Spinal cord (tissue), 10 donors: ENCODE results near the gene CFAP44. TPM values are rescaled to one million over a fixed set of nuclear protein-coding genes. Genes with fewer than 3 reads are reported as not detected.
"Not testable (repeated sequence)": the region's sequence is repeated elsewhere in the genome, so short reads cannot be mapped to it uniquely, and the experiment has no call there.

ENCODE experiments used
- DNase-seq, 6 donors: peaks; one replicate each; pipeline versions ENCODE4 v3.0.0 to v3.0.0-alpha.2; 2013 to 2015; ENCODE audit warnings: low spot score in 6 of 6, low read depth in 4 of 6
- H3K27ac ChIP-seq: one replicate; pipeline ENCODE4 v1.5.1; 2013; ENCODE audit warnings: low read depth, low read length, control low read depth
- H3K27me3 ChIP-seq: one replicate; pipeline ENCODE4 v1.6.1; 2013; ENCODE audit warnings: low read length; ENCODE audit not compliant: control insufficient read depth, insufficient read depth
- H3K36me3 ChIP-seq: one replicate; pipeline ENCODE4 v1.6.1; 2013; ENCODE audit warnings: low read length; ENCODE audit not compliant: control insufficient read depth, insufficient read depth
- H3K4me1 ChIP-seq: one replicate; pipeline ENCODE4 v1.6.1; 2013; ENCODE audit warnings: low read length; ENCODE audit not compliant: control insufficient read depth, insufficient read depth
- H3K4me3 ChIP-seq: one replicate; pipeline ENCODE4 v1.5.1; 2013; ENCODE audit warnings: low read depth, low read length, control low read depth
- H3K9me3 ChIP-seq: one replicate; pipeline ENCODE4 v1.6.1; 2013; ENCODE audit warnings: low read length; ENCODE audit not compliant: control insufficient read depth, insufficient read depth
- WGBS: methylation state at CpG from one replicate; pipeline ENCODE4 v1.1.5; 2013; ENCODE audit warnings: missing lambda C conversion rate; ENCODE audit not compliant: insufficient coverage; 5-methylcytosine and 5-hydroxymethylcytosine counted together
- long read RNA-seq, 4 donors: transcript quantifications; one replicate each; lab custom pipeline, GENCODE V29; 2026
- polyA plus RNA-seq, 2 donors: library from polyadenylated mRNA; unstranded; fragments of 120-200 nt; gene quantifications; one replicate each; pipeline ENCODE4 v1.2.1, GENCODE V29; 2013; ENCODE audit not compliant: insufficient read length in 2 of 2
- total RNA-seq, 2 donors: library from RNA; depleted of rRNA in 1 of 2; stranded (reverse); fragments of 120-200 nt in 1 of 2; fragments of >200 nt in 1 of 2; gene quantifications; one replicate each; pipeline versions ENCODE4 v1.2.3 to v1.2.4, GENCODE V29; 2013 to 2014
- donor health status: healthy.

CFAP44 gene, protein sequence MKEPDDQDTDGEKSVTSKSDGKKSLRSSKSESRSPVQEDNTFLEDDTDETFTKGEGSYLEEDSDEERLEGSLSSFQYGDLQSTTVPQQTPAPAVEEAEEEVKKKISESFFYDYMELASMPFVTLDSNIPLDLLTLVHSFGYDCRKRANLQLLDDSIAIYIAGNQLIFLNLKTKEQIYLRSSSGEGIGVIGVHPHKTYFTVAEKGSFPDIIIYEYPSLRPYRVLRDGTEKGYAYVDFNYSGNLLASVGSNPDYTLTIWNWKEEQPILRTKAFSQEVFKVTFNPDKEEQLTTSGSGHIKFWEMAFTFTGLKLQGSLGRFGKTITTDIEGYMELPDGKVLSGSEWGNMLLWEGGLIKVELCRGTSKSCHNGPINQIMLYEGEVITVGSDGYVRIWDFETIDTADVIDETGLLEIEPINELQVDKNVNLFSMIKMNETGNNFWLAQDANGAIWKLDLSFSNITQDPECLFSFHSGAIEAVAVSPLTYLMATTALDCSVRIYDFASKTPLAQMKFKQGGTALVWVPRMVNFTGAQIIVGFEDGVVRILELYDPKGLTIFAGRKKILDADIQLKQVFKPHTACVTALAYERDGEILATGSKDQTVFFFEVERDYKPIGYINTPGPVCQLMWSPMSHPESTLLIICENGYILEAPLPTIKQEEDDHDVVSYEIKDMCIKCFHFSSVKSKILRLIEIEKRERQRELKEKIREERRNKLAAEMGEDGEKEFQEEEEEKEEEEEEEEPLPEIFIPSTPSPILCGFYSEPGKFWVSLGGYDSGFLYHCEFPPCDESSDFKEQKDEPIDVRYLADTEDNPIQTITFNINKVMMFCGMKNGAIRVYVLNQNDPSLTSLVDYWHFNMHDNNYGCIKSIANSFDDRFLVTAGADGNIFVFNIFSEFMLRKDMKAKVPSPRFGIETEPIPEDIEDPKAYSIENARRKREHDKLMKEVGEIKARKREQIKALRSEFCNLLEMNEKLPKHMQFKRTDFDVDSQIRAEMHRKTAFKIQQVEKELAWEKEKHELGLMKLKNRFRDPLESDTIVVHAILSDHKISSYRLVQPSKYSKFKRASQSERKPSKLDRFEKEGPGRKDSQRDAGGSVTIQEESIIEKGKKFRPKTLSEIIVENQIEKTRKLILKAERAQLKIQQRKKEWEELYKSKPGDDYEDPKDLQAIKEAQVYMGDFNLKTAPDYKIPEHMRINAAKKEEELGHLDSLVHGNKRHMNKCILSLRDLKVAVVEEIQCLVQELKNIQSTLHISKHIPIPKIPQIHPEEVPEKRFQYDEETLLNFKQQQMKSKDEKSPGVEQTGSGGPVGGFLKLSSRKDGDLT (N-terminal part only)
- 10 to 100 TPM; 23.9 to 33.1 TPM for total RNA-seq
- polyA plus RNA-seq = 10 to 100 TPM; 20.0 to 22.2 TPM
- long read RNA-seq, donor 1 = 0 reads
- long read RNA-seq, donor 2, partial matches to known transcripts = 19 of 19 reads
- long read RNA-seq, donor 2, other reads (novel, unspliced or antisense) = 0 of 19 reads
- long read RNA-seq, donor 3 = 0 reads
- long read RNA-seq, donor 4, partial matches to known transcripts = 0 of 1 reads
- long read RNA-seq, donor 4, other reads (novel, unspliced or antisense) = 0 of 1 reads

DNA sequence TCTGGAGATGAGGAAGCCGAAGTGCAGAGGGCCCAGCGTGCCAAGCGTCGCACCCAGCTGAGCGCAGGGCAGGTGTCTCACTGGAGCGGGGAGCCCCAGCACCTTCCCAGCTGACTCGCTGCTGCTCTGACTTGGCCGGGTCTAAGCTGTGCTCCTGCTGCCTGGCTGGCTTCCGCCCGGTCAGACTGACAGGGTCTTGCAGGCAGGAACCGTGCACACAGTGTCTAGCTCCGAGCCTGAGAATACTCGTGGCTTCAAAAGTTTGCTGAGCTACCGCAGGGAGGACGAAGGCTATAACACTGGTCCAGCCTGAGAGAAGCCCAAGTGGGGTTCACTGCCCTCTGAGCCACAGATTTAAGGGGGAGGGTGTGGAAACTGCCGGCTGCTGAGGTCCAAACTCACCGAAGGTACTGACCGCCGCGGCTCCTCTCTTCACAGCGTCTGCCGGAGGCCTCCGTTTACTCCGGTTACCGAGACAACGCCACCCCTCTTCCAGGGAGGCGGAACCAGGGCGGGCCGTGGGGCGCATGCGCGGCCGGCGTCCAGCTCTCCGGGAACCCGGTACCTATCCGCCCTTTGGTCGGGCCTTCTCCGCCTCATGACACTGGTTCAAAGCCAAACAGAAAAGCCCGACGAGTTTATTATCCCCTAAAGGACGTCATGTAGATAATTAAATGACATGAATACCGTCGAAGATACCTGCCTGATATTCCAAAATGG is at the start of gene CFAP44:
Gene CFAP44 (minus strand): TSS at position 443 of the 720 bp plus-strand sequence. CDS start 7,829 bp downstream, outside the sequence.
- Histone ChIP-seq H3K4me3 (peak within 1 kb of the TSS; percentile 44), H3K36me3 (no peaks in the 10 kb centered on the region), H3K9me3 (no peaks in the 10 kb centered on the region), H3K27ac (no peak within 1 kb of the TSS), H3K4me1 (peaks cover 6% of the 10 kb centered on the region), H3K27me3 (no peaks in the 10 kb centered on the region)
- WGBS = 21% methylated on average over 41 of the region's 44 CpGs
- peak; percentile 57 to 95 (median 70) for DNase-seq

DNA sequence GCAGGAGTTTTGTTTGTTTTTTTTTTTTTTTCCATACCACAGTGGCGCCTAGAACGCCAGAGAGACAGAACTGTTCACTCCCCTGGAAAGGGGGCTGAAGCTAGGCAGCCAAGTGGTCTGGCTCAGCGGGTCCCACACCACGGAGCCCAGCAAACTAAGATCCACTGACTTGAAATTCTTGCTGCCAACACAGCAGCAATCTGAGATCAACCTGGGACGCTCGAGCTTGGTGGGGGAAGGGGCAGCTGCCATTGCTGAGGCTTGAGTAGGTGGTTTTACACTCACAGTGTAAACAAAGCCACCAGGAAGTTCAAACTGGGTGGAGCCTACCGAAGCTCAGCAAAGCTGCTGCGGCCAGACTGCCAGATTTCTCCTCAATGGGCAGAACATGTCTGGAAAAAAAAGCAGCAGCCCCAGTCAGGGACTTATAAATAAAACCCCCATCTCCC is 43.9 kb upstream of the CFAP44 start:
- Histone ChIP-seq H3K9me3 (no peaks in the 10 kb centered on the region), H3K27me3 (no peaks in the 10 kb centered on the region), H3K36me3 (peaks cover 4% of the 10 kb centered on the region), H3K4me1 (no peaks in the 10 kb centered on the region), H3K27ac (no peak overlapping the region), H3K4me3 (no peak overlapping the region)
- WGBS = 90% methylated on average over 7 of the region's 8 CpGs
- no peak for DNase-seq

DNA sequence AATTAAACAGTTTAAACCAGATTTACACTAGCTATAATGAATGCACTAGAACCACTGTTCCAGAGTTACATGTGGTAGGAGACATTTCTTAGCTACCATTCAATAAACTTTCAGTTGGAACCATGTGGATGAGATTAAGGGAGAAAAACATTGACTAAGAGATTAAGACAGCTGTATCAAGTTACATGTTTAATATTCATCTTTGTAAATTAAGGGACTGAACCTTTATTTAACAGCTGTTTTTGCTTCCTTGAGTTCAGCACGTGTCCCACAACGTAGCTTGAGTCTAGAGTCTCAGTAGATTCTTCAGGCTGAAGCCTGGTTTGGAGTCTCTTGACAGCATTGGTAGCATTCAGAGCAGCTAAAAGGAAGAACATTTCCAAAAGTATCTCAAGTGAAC is 27.2 kb upstream of the CFAP44 start:
- DNase-seq = no peak
- no peaks in the 10 kb centered on the region for H3K4me1 ChIP-seq
- H3K27me3 ChIP-seq = no peaks in the 10 kb centered on the region
- H3K27ac ChIP-seq = no peak overlapping the region
- H3K4me3 ChIP-seq = no peak overlapping the region
- 60% methylated on average over 1 of the region's 2 CpGs for WGBS
- H3K36me3 ChIP-seq = peaks cover 8% of the 10 kb centered on the region
- no peaks in the 10 kb centered on the region for H3K9me3 ChIP-seq

DNA sequence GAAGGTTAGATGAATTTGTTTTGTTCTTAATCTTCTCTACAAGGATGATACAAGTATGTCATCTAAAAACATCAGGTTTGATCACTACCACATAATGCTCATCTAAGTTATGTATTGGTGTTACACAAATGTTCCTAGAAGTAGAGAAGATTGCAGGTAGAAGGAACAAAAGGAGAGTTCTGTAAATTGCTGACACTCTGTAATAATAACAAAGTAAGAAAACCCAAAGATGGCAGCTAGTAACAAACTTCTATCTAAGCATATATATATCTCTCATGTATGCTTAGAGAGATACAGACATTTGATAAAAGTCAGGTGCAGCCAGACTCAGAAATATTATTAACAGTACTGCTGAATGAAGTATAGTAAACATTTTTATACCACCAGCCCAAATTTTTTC is 20.2 kb upstream of the CFAP44 start:
- no peak overlapping the region for H3K4me3 ChIP-seq
- peaks cover 22% of the 10 kb centered on the region for H3K36me3 ChIP-seq
- DNase-seq = no peak
- H3K27ac ChIP-seq = no peak overlapping the region
- no peaks in the 10 kb centered on the region for H3K27me3 ChIP-seq
- H3K9me3 ChIP-seq = no peaks in the 10 kb centered on the region
- H3K4me1 ChIP-seq = no peaks in the 10 kb centered on the region

DNA sequence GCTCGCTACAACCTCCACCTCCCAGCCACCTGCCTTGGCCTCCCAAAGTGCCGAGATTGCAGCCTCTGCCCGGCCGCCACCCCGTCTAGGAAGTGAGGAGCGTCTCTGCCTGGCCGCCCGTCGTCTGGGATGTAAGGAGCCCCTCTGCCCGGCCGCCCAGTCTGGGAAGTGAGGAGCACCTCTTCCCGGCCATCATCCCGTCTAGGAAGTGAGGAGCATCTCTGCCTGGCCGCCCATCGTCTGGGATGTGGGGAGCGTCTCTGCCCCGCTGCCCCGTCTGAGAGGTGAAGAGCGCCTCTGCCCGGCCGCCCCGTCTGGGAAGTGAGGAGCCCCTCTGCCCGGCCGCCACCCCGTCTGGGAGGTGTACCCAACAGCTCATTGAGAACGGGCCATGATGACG is 17.3 kb upstream of the CFAP44 start:
- H3K9me3 ChIP-seq, H3K27ac ChIP-seq, H3K4me3 ChIP-seq, H3K4me1 ChIP-seq, H3K27me3 ChIP-seq, DNase-seq: not testable (repeated sequence)
- WGBS = 97% methylated on average over 10 of the region's 27 CpGs
- H3K36me3 ChIP-seq = peaks cover 14% of the 10 kb centered on the region

DNA sequence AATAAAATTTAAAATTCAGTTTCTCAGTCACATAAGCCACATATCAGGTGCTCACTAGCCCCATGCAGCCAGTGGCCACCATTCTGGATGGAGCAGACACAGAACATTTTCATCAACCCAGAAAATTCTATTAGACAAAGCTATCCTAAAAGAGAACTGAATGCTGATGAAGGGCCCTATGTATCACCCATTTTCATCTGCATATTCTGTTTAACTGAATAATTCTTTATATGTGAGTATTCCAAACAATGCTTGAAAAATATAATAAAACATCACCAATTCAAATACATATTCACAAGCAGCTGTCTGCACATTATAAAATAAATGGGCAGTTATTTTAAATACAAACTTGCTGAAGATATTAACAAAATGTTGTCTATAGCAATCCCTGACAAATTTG is 14.2 kb upstream of the CFAP44 start:
- H3K27ac ChIP-seq = no peak overlapping the region
- H3K27me3 ChIP-seq = no peaks in the 10 kb centered on the region
- H3K9me3 ChIP-seq = no peaks in the 10 kb centered on the region
- H3K4me1 ChIP-seq = no peaks in the 10 kb centered on the region
- DNase-seq = no peak
- no peak overlapping the region for H3K4me3 ChIP-seq
- H3K36me3 ChIP-seq = peaks cover 17% of the 10 kb centered on the region

DNA sequence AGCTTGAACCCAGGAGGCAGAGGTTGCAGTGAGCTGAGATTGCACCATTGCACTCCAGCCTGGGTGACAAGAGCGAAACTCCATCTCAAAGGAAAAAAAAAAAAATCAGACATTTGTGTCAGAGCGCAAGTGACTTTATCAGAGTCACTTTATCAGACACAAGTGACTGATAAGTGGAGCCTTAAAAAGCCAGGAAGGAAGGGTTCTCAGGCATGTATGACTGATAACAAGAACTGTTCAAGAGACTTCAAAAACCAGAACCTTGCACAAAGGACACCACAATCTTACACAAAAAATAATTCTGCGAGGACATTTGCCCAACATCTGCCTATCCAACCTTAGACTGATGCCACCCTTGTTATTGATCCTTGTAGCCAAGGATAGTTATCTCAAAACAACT is 13.3 kb upstream of the CFAP44 start:
- peaks cover 15% of the 10 kb centered on the region for H3K36me3 ChIP-seq
- H3K9me3 ChIP-seq = no peaks in the 10 kb centered on the region
- H3K4me1 ChIP-seq = no peaks in the 10 kb centered on the region
- H3K4me3 ChIP-seq = no peak overlapping the region
- 100% methylated on average over 2 of the region's 3 CpGs for WGBS
- no peaks in the 10 kb centered on the region for H3K27me3 ChIP-seq
- no peak overlapping the region for H3K27ac ChIP-seq
- DNase-seq = no peak

DNA sequence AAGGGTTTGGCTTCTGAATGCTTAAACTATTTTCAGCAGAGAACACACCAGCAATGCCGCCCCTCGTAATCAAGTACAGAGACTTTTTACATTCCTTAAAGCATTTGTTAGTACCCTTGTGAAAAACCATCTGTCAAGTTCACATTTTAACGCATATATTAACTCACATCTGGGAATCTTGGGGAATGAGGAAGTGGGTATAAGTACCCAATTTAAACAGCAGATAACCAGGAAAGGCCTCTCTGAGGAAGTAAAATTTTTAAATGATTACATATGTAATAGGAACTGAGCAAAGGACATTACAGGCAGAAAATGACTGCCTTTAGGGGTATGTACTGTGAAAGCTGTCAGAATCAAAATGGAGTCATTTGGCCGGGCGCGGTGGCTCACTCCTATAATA is 12.8 kb upstream of the CFAP44 start:
- Histone ChIP-seq H3K9me3 (no peaks in the 10 kb centered on the region), H3K36me3 (peaks cover 10% of the 10 kb centered on the region), H3K4me3 (no peak overlapping the region), H3K27me3 (no peaks in the 10 kb centered on the region), H3K27ac (no peak overlapping the region), H3K4me1 (no peaks in the 10 kb centered on the region)
- WGBS = 100% methylated on average over 1 of the region's 6 CpGs
- peak in 1 of 6 donors; percentile 8 for DNase-seq
